ENCODE measurements around the gene MAMSTR. TPM values are rescaled to one million over a fixed set of nuclear protein-coding genes. Genes with fewer than 3 reads are reported as not detected.

The MAMSTR gene
- total and polyA plus RNA-seq, 2 of the 4 experiments (the other 2 are of a cell fraction) = 0.18 to 1.9 TPM

- H2BK5ac ChIP-seq (ENCODE audit: low read depth, low read length, poor library complexity, severe bottlenecking) = no peak overlapping the region
- H4K91ac ChIP-seq (ENCODE audit: insufficient read depth, low read depth, low read length) = no peak overlapping the region
- H3K79me1 ChIP-seq (ENCODE audit: low read depth in 1 of 2, low read length in 2 of 2) = peaks cover 2 to 9% of the 10 kb centered on the region in 2 experiments; a peak in 3 of 4 replicates
- H3K9me1 ChIP-seq (ENCODE audit: insufficient read depth, low read length) = no peaks in the 10 kb centered on the region
- dilution Hi-C loops (cut with HindIII; ENCODE audit: low sequenced_read_pairs, unreplicated experiment) (no loop called here), intact Hi-C loops (cut with micrococcal nuclease) (no loop called here), in situ Hi-C loops (cut with MboI; ENCODE audit: low sequenced_read_pairs) (no loop called here)
- no peak overlapping the region for H3K9ac ChIP-seq (ENCODE audit: low read depth, low read length)
- no peak overlapping the region for H3K27ac ChIP-seq (ENCODE audit: insufficient read depth, low read length)
- no peak overlapping the region for H3K4me3 ChIP-seq (ENCODE audit: insufficient read depth, low read depth, low read length)
- TF ChIP-seq NFE2L2 (IDR thresholded peaks at IDR 0.05; ENCODE audit: low read depth, low read length) (no peak), CHD1 (IDR thresholded peaks at IDR 0.05; ENCODE audit: low read depth, low read length) (no peak)
- ChIA-PET POLR2A (ENCODE audit: unreplicated experiment) (no interaction called here), CTCF (no interaction called here)
- ATAC-seq (ENCODE audit: low read depth) (no peak), DNase-seq (no peak)
- H4K20me1 ChIP-seq (ENCODE audit: insufficient read depth, low read length) = no peaks in the 10 kb centered on the region
- no peak overlapping the region for H3K18ac ChIP-seq (ENCODE audit: low read depth, low read length)
- H3K56ac ChIP-seq (ENCODE audit: extremely low read depth, insufficient read depth, low read length) = no peak overlapping the region
- WGBS, 2 experiments (ENCODE audit: extremely low coverage in 2 of 2, insufficient read length in 1 of 2) = 27% methylated on average over 10 of the region's 11 CpGs; no CpG with 5 or more reads in 1 of the 2 experiments
- no peak overlapping the region for H3K4ac ChIP-seq (ENCODE audit: low read depth, low read length)
- no peak overlapping the region for H2BK15ac ChIP-seq (ENCODE audit: low read depth, low read length)
- H3K9me3 ChIP-seq (ENCODE audit: control insufficient read depth, insufficient read depth, low read length) = no peaks in the 10 kb centered on the region
- peaks cover 5% of the 10 kb centered on the region; the same call in 1 of the 2 replicates for H3K4me1 ChIP-seq (ENCODE audit: control insufficient read depth, insufficient read depth, low read length)
- H4K8ac ChIP-seq (ENCODE audit: low read depth in 2 of 2, low read length in 2 of 2) = no peak overlapping the region
- H4K5ac ChIP-seq (ENCODE audit: low read depth, low read length) = no peak overlapping the region
- no peak overlapping the region for H2AFZ ChIP-seq (replicated peaks; ENCODE audit: low read length, poor library complexity)
- H3K14ac ChIP-seq (replicated peaks; ENCODE audit: low read depth, low read length) = no peak overlapping the region
- H2BK20ac ChIP-seq (ENCODE audit: low read depth, low read length) = no peak overlapping the region
- no TSS peak for BruUV-seq (replicated peaks)
- H2AK5ac ChIP-seq (ENCODE audit: low read depth, low read length) = no peak overlapping the region
- H2AK9ac ChIP-seq (replicated peaks; ENCODE audit: low read depth, low read length, poor library complexity) = peak overlapping the region; percentile 33
- H2BK120ac ChIP-seq (ENCODE audit: low read depth, low read length) = no peak overlapping the region
- H3K36me3 ChIP-seq (ENCODE audit: control insufficient read depth, insufficient read depth, low read length) = peaks cover 4% of the 10 kb centered on the region
- H3K4me2 ChIP-seq (ENCODE audit: low read depth, low read length) = no peak overlapping the region
- H3K27me3 ChIP-seq (ENCODE audit: control insufficient read depth, insufficient read depth, low read length) = no peaks in the 10 kb centered on the region
- no peak overlapping the region for H3K23ac ChIP-seq (ENCODE audit: low read depth, low read length)
These were observed 11.1 kb downstream of the MAMSTR start for GRCh38 chr19:48708471-48708870.
